A172 (cell line): ENCODE data around the gene ALDH4A1. TPM values are rescaled to one million over a fixed set of nuclear protein-coding genes. Genes with fewer than 3 reads are reported as not detected.
"Not testable (repeated sequence)": the region's sequence is repeated elsewhere in the genome, so short reads cannot be mapped to it uniquely, and the experiment has no call there.

ENCODE experiments used
- DNase-seq: peaks from one replicate; pipeline ENCODE4 v3.0.0-alpha.2; 2015; ENCODE audit warnings: low spot score
- total RNA-seq: library from RNA; depleted of rRNA; stranded (reverse); fragments of >200 nt; shearing (Covaris generic); gene quantifications from 2 replicates; pipeline ENCODE4 v1.2.3, GENCODE V29; 2014; rRNA removed

The ALDH4A1 gene
- total RNA-seq, 1 experiment from 2014 or later: 10.1 TPM

DNA sequence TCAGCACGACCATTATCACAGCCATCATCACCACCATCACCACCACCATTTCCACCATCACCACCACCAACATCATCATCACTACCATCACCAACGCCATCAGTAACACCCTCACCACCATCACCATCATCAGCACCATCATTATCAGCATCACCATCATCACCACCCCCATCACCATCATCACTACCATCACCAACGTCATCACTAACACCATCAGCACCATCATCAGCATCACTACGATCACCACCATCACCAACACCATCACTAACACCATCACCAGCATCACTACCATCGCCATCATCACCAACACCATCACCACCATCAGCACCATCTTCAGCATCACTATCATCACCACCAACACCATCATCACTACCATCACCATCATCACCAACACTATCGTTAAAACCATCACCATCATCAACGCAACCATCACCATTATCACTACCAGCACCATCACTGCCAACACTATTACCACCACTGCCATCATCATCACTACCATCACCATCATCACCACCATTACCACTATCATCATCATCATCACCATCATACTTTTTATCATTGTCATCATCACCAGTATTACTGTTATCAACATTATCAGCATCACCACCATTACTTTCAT, 44.2 kb downstream of the ALDH4A1 start:
- no peak for DNase-seq

DNA sequence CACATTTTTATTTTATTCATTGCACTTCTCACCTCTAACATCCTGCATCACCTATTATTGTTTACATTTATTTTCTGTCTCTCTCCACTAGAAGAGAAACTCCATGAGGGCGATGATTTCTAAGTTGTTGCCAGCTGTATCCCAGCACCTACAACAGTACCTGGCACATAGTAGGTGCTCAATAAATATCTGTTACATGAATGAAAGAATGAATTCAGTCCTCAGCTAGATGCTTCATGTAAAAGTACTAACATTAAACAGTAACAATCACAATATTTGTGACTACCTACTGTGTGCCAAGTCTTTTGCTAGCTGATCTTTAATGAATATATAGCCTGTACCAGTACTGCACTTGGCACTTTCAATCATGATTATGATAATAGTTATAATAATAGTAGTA, 45.9 kb downstream of the ALDH4A1 start:
- DNase-seq: no peak

DNA sequence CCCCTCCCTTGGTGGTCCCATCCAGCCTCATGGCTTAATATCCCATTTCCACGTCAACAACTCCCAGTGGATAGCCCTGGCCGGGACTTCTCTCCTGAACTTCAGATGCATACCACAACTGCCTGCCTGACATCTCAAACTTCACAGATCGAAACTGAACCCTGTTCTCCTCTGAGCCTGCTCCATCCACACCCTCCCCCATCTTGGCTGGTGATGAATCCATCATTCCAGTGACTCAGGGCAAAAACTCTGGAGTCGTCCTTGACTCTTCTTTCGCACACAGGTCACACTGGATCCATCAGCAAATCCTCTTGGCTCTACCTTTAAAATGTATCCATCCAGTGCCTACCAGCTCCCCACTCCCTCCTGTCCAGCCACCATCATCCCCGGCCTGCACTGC, 46.8 kb downstream of the ALDH4A1 start:
- no peak for DNase-seq

DNA sequence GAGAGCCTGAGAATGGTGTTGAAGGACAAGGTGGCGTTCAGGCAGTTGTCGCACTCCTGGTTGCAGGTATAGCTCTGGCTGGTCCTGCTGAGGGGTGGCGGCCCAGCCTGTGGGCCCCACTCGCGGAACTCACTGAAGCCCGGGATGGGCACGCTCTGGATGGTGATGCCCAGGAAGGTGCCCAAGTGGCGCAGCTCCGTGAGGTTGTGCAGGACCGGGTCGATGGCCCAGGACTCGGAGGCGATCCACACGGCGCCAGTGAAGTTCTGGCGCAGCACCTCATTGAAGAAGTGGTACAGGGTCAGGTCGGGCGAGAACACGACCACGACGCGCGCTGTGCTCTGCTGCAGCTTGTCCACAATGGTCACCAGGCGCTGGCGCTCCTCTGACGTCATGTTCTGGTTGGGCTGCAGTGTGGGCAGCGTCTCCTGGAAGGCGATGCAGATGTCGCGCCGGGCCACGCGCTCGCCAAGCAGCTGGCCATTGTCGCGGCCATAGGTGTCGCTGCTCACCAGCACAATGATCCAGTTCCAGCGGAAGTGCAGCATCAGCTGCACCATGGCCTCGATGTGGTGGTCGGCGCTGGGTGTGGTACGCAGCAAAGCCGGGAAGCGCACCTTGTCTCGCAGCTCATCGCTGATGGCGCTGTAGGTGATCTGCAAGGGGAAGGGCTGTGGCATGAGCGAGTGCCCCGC, 47.9 kb downstream of the ALDH4A1 start:
- no peak for DNase-seq

DNA sequence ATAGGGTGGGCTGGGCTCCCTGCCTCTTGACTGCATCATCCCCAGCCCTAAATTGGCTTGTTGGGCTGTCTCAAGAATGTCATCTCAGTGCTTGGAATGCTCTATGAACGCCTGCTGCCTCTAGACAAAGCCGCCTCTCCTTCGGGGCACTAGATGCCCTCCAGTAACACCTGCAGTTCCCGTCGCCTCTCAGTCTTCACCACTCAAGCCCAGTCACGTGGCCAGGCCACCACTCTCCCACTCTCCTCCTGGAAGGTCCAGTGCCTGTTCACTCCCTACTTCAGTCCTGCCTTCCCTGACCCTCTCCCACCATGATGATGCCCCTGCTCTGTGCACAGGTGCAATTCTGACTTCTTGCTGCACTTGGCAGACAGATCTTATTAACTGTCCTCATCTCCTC, 49.9 kb downstream of the ALDH4A1 start:
- no peak for DNase-seq

DNA sequence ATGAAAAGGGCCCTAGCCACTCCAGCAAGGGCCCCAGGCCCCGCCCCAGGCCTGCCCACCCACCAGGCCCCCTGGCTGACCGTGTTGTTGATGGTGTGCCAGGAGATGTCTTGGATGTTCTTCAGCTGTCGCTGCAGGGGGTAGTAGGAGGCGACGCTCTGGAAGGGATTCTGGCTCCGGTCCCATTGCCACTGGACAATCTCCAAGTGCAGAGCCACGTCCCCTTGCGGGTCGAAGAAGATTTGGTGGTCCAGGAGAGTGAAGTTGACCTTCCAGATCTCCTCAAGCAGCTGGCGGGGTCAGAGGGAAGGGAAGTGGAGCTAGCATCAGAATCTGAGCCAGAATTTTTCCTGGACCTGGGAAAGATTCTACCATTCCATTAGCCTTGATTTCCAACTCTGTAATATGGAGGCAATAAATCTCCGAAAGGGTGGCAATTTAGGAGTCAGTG, 53.1 kb downstream of the ALDH4A1 start:
- no peak for DNase-seq

DNA sequence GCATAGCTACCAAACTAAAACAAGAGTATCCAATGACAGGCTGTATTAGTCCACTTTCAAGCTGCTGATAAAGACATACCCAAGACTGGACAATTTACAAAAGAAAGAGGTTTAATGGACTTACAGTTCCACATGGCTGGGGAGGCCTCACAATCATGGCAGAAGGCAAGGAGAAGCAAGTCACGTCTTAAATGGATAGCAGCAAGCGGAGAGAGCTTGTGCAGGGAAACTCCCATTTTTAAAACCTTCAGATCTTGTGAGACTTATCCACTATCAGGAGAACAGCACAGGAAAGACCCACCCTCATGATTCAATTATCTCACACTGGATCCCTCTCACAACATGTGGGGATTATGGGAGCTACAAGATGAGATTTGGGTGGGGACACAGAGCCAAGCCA, 54.6 kb downstream of the ALDH4A1 start:
- DNase-seq: not testable (repeated sequence)

DNA sequence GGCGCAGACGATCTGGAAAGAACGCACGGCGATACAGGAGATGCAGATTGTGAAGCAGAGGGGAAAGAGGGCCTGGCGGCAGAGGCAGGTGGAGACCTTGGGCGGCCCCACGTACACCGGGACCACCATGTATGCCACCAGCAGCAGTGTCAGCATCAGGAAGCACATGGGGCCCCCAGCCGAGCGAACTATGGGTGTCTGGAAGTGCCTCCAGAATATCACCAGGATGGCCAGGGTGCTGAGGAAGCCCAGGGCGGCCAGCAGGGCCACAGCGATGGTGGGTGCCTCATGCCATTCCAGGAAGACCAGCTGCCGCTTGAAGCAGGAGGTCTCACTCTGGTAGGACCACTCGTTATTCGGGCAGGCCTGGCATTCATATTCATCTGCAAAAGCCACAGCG, 62.2 kb downstream of the ALDH4A1 start:
- DNase-seq: no peak

DNA sequence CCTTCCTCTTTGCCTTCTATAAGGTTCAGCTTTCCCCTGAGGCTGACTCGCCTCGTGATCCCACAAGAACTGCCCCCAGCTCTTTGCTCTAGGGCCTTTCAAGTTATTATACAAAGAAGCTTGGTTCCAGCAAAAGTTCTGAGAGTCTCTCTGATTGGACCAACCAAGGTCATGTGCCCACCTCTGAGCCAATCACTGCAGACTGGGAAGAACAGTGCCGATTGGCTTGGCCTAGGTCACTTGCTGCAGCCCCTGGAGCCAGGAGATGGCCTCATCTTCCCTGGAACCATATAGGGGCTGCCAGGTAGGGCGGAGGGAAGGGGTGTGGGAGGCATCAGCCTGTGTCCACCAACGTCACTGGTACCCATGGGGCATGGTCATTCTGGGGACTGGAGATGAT, 65.7 kb downstream of the ALDH4A1 start:
- DNase-seq: no peak

DNA sequence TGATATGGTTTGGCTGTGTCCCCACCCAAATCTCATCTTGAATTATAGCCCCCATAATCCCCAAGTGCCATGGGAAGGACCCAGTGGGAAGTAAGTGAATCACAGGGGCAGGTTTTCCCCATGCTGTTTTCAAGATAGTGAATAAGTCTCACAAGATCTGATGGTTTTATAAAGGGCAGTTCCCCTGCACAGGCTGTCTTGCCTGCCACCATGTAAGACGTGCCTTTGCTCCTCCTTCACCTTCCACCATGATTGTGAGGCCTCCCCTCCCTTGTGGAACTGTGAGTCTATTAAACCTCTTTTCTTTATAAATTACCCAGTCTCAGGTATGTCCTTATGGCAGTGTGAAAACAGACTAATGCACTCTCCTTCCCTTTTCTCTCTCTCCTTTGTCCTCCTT, 70.0 kb downstream of the ALDH4A1 start:
- DNase-seq: not testable (repeated sequence)

DNA sequence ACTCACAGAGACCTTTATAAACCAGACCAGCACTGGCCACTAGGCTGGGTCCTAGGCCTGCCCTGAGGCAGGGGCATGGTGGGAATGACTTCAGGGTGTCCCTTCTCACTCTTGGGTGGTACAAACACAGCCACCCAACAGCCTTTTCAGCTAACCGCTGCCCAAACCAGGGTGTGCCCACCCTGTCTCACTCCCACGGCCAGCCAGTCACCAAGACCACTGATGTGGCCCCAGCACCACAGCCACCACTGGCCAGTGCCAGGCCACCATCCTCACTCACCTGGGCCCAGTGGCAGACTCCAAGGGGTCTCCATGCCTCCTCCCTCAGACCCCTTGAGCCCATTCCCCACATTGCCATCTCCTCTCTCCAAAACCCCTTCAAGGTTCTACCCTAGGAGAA, 70.7 kb downstream of the ALDH4A1 start:
- no peak for DNase-seq

DNA sequence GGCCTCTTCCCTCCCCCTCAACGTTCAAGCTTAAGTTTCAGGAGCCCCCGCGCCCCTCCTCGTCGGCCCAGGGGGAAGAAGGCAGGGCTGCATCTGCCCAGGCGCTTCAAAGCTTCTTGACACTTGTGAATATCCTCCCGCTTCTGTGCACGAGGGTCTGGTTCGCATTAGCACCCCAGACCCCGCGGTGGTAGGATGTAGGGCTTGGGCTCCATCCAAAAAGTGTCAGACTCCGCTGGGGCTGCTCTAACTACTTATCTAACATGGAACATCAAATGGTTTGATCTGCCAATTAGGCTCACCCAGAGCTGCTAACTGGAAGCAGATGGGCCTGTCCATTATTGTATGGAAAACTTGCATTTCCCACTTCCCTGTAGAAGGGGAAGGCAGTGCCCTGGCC, 71.8 kb downstream of the ALDH4A1 start:
- no peak for DNase-seq

DNA sequence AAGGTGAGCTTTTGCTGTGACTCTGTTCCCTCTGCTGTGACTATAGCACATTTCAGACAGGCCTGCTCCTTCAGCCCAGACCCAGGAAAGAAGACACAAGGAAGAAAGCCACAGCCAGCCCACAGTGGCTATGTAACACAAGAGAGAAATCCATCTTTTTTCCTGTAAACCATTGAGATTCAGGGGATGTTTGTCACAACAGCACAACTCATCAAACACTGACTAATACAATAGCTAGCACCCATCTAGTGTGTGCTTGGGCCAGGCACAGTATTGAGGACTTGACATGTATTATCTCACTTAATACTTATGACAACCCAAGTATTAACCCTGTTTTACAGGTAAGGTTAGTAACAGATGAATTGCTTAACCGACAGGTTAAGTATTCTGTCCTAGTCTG, 72.7 kb downstream of the ALDH4A1 start:
- DNase-seq: no peak

DNA sequence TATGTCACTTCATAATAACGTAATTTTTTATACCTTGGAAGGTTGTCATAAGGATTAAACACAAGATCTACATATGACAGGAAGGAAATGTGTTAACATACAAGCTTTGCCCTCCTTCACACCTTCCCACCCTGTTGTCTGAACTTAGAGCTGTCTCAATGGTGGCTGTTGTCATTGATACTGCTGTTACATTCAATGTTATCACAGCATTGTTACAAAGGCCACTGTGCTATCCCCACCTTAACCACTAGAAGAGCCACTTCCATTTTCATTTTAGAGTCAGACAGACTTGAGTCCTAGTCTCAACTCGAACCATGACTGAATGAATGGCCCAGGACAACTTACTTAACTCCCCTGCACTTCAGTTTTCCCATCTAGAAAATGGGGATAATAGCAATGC, 74.1 kb downstream of the ALDH4A1 start:
- DNase-seq: no peak

DNA sequence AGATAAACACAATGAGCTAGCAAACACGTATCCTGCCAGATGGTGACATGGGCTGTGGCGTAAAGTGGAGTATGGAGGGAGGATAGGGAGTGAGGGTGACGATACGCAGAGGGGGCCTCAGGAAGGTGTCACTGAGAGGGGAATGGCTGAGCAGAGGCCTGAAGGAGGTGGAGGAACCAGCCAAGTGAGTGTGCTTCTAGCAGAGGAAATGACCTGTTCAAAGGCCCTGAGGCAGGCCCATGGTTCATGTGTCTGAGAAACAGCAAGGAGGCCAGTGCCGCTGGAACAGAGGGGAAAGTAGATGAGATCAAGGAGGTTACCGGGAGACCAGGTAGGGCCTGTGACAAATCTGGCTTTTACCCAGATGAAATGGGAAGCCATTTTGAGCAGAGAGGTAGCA, 78.9 kb downstream of the ALDH4A1 start:
- no peak for DNase-seq

Other genes starting within 250 kb of the ALDH4A1 start
- gene TAS1R2, start 42.9 kb downstream of the ALDH4A1 start, total RNA-seq: not detected in 2 replicates
- 6.3 and 7.1 TPM in 2 replicates for gene IFFO2, start 54.1 kb upstream of the ALDH4A1 start, total RNA-seq